ENCODE measurements around the gene RNF220. TPM values are rescaled to one million over a fixed set of nuclear protein-coding genes. Genes with fewer than 3 reads are reported as not detected.

RNF220 gene
- total and polyA plus RNA-seq, 12 donors: 41.8 to 82.5 (median 58.0) TPM

DNA sequence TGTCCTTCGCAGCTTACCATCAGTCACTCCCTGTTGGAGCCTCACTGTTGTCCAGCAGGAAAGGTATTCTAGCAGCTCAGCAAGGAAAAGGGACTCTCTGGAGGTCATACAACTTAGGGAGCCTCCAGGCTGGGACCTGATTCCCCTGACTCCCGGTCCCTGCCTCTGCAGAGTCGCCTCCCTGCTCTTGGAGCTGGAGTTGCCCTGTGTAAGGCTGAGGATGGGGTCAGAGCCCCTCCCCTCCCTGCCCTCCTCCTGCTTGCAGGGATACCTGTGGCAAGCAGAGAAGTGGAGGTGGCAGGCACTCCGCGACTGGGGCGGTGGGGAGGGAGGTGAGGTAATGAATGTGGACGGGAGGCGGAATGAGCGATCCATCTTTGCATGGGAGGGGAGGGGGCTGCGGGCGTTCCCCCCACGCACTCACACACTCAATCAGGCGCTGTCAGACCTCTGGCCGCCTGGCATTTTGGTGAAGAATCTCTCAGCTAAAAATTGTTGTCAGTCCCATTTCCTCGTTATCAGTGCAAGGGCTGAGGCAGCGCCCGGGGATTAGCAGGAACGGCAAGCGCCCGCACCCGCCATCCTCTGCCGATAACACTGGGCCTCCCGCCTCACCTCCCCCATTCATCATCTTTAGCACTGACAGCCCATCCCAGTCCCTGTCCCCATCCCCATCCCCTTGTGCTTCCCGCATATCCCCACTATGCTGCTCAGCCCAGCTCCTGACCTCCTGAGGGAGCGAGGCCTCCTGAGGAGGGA is 204.9 kb downstream of the RNF220 start:
- peaks cover 0 to 30% (median 4%) of the 10 kb centered on the region in 7 donors for H3K27me3 ChIP-seq
- no peaks in the 10 kb centered on the region for H3K36me3 ChIP-seq
- H3K4me3 ChIP-seq: no peak overlapping the region
- no peak for DNase-seq
- no peaks in the 10 kb centered on the region for H3K4me1 ChIP-seq
- WGBS, 2 donors: 59 to 71% methylated on average over 25 of the region's 25 CpGs
- intact Hi-C loops (cut with DNase I): loop anchor here in 8 of 10 donors (1.0 to 2.0 kb wide), 2 partner anchors 43 kb away; no protein-coding TSS in a partner anchor
- ATAC-seq: peak in 1 of 8 donors; percentile 31
- no peak overlapping the region for H3K27ac ChIP-seq
- peak in 1 of 9 donors; percentile 1 for TF ChIP-seq CTCF (IDR thresholded peaks at IDR 0.05)
- no peaks in the 10 kb centered on the region for H3K9me3 ChIP-seq

GRCh38 chr1:44610527-44611148 is 205.6 kb downstream of the RNF220 start:
- Histone ChIP-seq H3K27ac (no peak overlapping the region), H3K9me3 (no peaks in the 10 kb centered on the region), H3K36me3 (no peaks in the 10 kb centered on the region), H3K4me3 (no peak overlapping the region), H3K27me3 (peaks cover 0 to 35% (median 4%) of the 10 kb centered on the region in 7 donors), H3K4me1 (no peaks in the 10 kb centered on the region)
- ATAC-seq (no peak), DNase-seq (no peak)
- TF ChIP-seq CTCF (IDR thresholded peaks at IDR 0.05): no peak
- intact Hi-C loops (cut with DNase I): no loop called here
- WGBS, 2 donors: 70 to 77% methylated on average over 12 of the region's 12 CpGs

DNA sequence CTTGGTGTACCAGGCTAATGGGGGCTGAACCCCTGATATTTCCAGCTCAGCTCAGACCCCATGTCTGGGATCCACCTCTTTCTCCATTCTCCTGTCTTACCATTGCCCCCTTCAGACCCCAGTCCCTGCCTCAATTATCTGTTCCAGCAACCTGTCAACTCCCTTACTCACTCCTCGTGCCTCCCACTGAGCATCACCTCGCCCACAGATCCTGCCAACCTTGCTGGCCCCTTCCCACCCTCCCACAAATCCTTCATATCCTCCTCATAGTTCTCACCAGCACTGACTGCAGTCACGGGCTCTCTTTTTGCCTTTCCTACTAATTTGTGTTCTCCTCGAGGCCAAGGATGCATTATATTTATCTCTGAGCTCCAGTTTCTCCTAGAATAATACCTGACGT is 206.4 kb downstream of the RNF220 start:
- WGBS, 2 donors: 68 to 69% methylated on average over 5 of the region's 5 CpGs
- Histone ChIP-seq H3K9me3 (no peaks in the 10 kb centered on the region), H3K27me3 (peaks cover 0 to 42% (median 4%) of the 10 kb centered on the region in 7 donors), H3K4me1 (no peaks in the 10 kb centered on the region), H3K4me3 (no peak overlapping the region), H3K27ac (no peak overlapping the region), H3K36me3 (no peaks in the 10 kb centered on the region)
- no peak for TF ChIP-seq CTCF (IDR thresholded peaks at IDR 0.05)
- intact Hi-C loops (cut with DNase I): no loop called here
- DNase-seq: no peak
- no peak for ATAC-seq

GRCh38 chr1:44611866-44612265 is 206.8 kb downstream of the RNF220 start:
- ATAC-seq (no peak), DNase-seq (no peak)
- H3K9me3 ChIP-seq: no peaks in the 10 kb centered on the region
- no peaks in the 10 kb centered on the region for H3K36me3 ChIP-seq
- H3K4me1 ChIP-seq: peaks cover 0 to 3% (median 0%) of the 10 kb centered on the region in 9 donors
- no peak overlapping the region for H3K4me3 ChIP-seq
- no peak for TF ChIP-seq CTCF (IDR thresholded peaks at IDR 0.05)
- H3K27me3 ChIP-seq: peaks cover 0 to 47% (median 8%) of the 10 kb centered on the region in 7 donors
- no peak overlapping the region for H3K27ac ChIP-seq
- intact Hi-C loops (cut with DNase I): no loop called here
- WGBS, 2 donors: 62 to 71% methylated on average over 4 of the region's 4 CpGs

All from heart right ventricle (tissue), 16 donors.